SU-DHL-6 (cell line): Measurements from ENCODE around the gene RAD51B.

Experiments
- H2AFZ ChIP-seq: fragments of 200-600 bp; sonication (generic); 2 replicates; pipeline ENCODE4 v1.6.1; 2014; ENCODE audit warnings: low read depth, mild to moderate bottlenecking, moderate library complexity, mixed read lengths, antibody characterized with exemption, low read length; ENCODE audit not compliant: severe bottlenecking
- H3F3A ChIP-seq: fragments of 200-600 bp; shearing (Covaris generic); 2 replicates; pipeline ENCODE4 v1.6.0; 2016; ENCODE audit warnings: antibody characterized with exemption, mild to moderate bottlenecking; ENCODE audit not compliant: insufficient read depth
- H3K27ac ChIP-seq: fragments of 200-600 bp; sonication (generic); 2 replicates; pipeline ENCODE4 v1.5.1; 2016; ENCODE audit warnings: low read depth, mild to moderate bottlenecking, low read length, moderate library complexity, mixed read lengths
- H3K27me3 ChIP-seq: fragments of 200-600 bp; sonication (generic), shearing (Covaris generic); 2 replicates; pipeline ENCODE4 v1.6.0; 2014; ENCODE audit warnings: mild to moderate bottlenecking, low read length
- H3K36me3 ChIP-seq: fragments of 200-600 bp; sonication (generic); 2 replicates; pipeline ENCODE4 v1.6.1; 2014; ENCODE audit warnings: mild to moderate bottlenecking, low read length, mixed read lengths
- H3K4me2 ChIP-seq: fragments of 300-600, 200-600 bp; shearing (Covaris generic), sonication (generic); 2 replicates; pipeline ENCODE4 v1.6.0; 2014; ENCODE audit warnings: low read length, low read depth, mild to moderate bottlenecking; ENCODE audit not compliant: poor library complexity, severe bottlenecking
- H3K4me3 ChIP-seq: fragments of 200-600 bp; sonication (generic); 2 replicates; pipeline ENCODE4 v1.5.1; 2014; ENCODE audit warnings: antibody characterized with exemption, low read length, mild to moderate bottlenecking, mixed read lengths; ENCODE audit not compliant: insufficient read depth, poor library complexity, severe bottlenecking
- H3K79me2 ChIP-seq: fragments of 200-600 bp; sonication (generic); 2 replicates; pipeline ENCODE4 v1.6.1; 2014; ENCODE audit warnings: mild to moderate bottlenecking, low read length, moderate library complexity; ENCODE audit not compliant: insufficient read depth
- H3K9ac ChIP-seq: fragments of 200-600 bp; sonication (generic); 2 replicates; pipeline ENCODE4 v1.7.0; 2014; ENCODE audit warnings: mild to moderate bottlenecking, low read length
- H3K9me2 ChIP-seq: fragments of 200-600 bp; sonication (generic); replicated peaks from 2 replicates; pipeline ENCODE4 v1.6.1; 2014; ENCODE audit warnings: low read length; ENCODE audit not compliant: insufficient read depth
- H3K9me3 ChIP-seq: fragments of 200-600 bp; sonication (generic); 2 replicates; pipeline ENCODE4 v1.6.1; 2014; ENCODE audit warnings: low read length, mixed read lengths; ENCODE audit not compliant: insufficient read depth
- H4K20me1 ChIP-seq: fragments of 200-600 bp; sonication (generic); 2 replicates; pipeline ENCODE4 v1.6.1; 2014; ENCODE audit warnings: low read depth, mild to moderate bottlenecking, antibody characterized with exemption, low read length, moderate library complexity, mixed read lengths
- CTCF ChIP-seq: fragments of 200-600 bp; sonication (generic); IDR thresholded peaks from one replicate; pipeline ENCODE4 v1.5.1; 2017; ENCODE audit warnings: antibody characterized with exemption, mild to moderate bottlenecking, low read length, moderate library complexity; ENCODE audit not compliant: insufficient read depth, poor library complexity, severe bottlenecking
- EZH2phosphoT487 ChIP-seq: fragments of 200-600 bp; sonication (generic), shearing (Covaris generic); conservative IDR thresholded peaks from 2 replicates; pipeline ENCODE4 v1.6.1; 2018; ENCODE audit warnings: mild to moderate bottlenecking, antibody characterized with exemption, low read length, moderate library complexity, mixed read lengths

Gene RAD51B

GRCh38 chr14:68677476-68677875, 857.9 kb downstream of the RAD51B start:
- no peaks in the 10 kb centered on the region for H4K20me1 ChIP-seq
- no peaks in the 10 kb centered on the region for H3K9me2 ChIP-seq
- H3K9me3 ChIP-seq, result no peaks in the 10 kb centered on the region
- no peak overlapping the region for H3K9ac ChIP-seq
- peaks cover 4% of the 10 kb centered on the region for H3K36me3 ChIP-seq
- no peak overlapping the region for H3K4me3 ChIP-seq
- no peaks in the 10 kb centered on the region for H3K27me3 ChIP-seq
- H3F3A ChIP-seq, result peaks cover 4% of the 10 kb centered on the region; the same call in 1 of the 2 replicates
- H2AFZ ChIP-seq, result no peak overlapping the region
- TF ChIP-seq EZH2phosphoT487, result no peak
- peaks cover 10% of the 10 kb centered on the region; the same call in 1 of the 2 replicates for H3K79me2 ChIP-seq
- no peak overlapping the region for H3K4me2 ChIP-seq
- no peak overlapping the region for H3K27ac ChIP-seq

GRCh38 chr14:68677901-68678300, 858.3 kb downstream of the RAD51B start:
- H3K27ac ChIP-seq, result no peak overlapping the region
- TF ChIP-seq CTCF, result no peak
- TF ChIP-seq EZH2phosphoT487, result no peak
- H3K4me3 ChIP-seq, result no peak overlapping the region
- H2AFZ ChIP-seq, result no peak overlapping the region
- no peak overlapping the region for H3K4me2 ChIP-seq
- H3K9ac ChIP-seq, result no peak overlapping the region
- peaks cover 4% of the 10 kb centered on the region for H3K36me3 ChIP-seq
- H3F3A ChIP-seq, result peaks cover 5% of the 10 kb centered on the region; the same call in 1 of the 2 replicates
- H3K27me3 ChIP-seq, result no peaks in the 10 kb centered on the region
- H3K9me3 ChIP-seq, result no peaks in the 10 kb centered on the region
- peaks cover 10% of the 10 kb centered on the region; the same call in 1 of the 2 replicates for H3K79me2 ChIP-seq
- no peaks in the 10 kb centered on the region for H4K20me1 ChIP-seq
- no peaks in the 10 kb centered on the region for H3K9me2 ChIP-seq

- H3K79me2 ChIP-seq, result peaks cover 16% of the 10 kb centered on the region; the same call in 1 of the 2 replicates
- no peaks in the 10 kb centered on the region for H4K20me1 ChIP-seq
- peaks cover 4% of the 10 kb centered on the region for H3K36me3 ChIP-seq
These were observed 858.9 kb downstream of the RAD51B start for GRCh38 chr14:68678471-68678870.

More at GRCh38 chr14:68678471-68678870, 858.9 kb downstream of the RAD51B start:
- Histone ChIP-seq H3K9ac (no peak overlapping the region), H3K4me3 (no peak overlapping the region), H3F3A (peaks cover 8% of the 10 kb centered on the region), H3K4me2 (no peak overlapping the region), H3K9me2 (no peaks in the 10 kb centered on the region), H3K27me3 (no peaks in the 10 kb centered on the region), H3K9me3 (no peaks in the 10 kb centered on the region), H3K27ac (no peak overlapping the region), H2AFZ (no peak overlapping the region)
- TF ChIP-seq EZH2phosphoT487, result no peak
- no peak for TF ChIP-seq CTCF
